ENCODE measurements around the gene MGAT2. TPM values are rescaled to one million over a fixed set of nuclear protein-coding genes. Genes with fewer than 3 reads are reported as not detected.
"Not testable (repeated sequence)": the region's sequence is repeated elsewhere in the genome, so short reads cannot be mapped to it uniquely, and the experiment has no call there.

The MGAT2 gene
- polyA plus RNA-seq, 3 donors = 6.7 to 8.5 (median 7.2) TPM

GRCh38 chr14:49641697-49642129 lies 21.1 kb downstream of the MGAT2 start:
- DNase-seq (ENCODE audit: low read depth in 3 of 3, low spot score in 2 of 3) = no peak

- DNase-seq (ENCODE audit: low read depth in 3 of 3, low spot score in 2 of 3) = no peak
Observed at GRCh38 chr14:49642163-49642562, 21.6 kb downstream of the MGAT2 start.

- no peak for DNase-seq (ENCODE audit: low read depth in 3 of 3, low spot score in 2 of 3)
Observed at GRCh38 chr14:49653508-49653907, 32.9 kb downstream of the MGAT2 start.

GRCh38 chr14:49654511-49654910 lies 33.9 kb downstream of the MGAT2 start:
- no peak for DNase-seq (ENCODE audit: low read depth in 3 of 3, low spot score in 2 of 3)

GRCh38 chr14:49657500-49657899 lies 36.9 kb downstream of the MGAT2 start:
- not testable (repeated sequence) for DNase-seq (ENCODE audit: low read depth in 3 of 3, low spot score in 2 of 3)

GRCh38 chr14:49659526-49660455 lies 39.2 kb downstream of the MGAT2 start:
- no peak for DNase-seq (ENCODE audit: low read depth in 3 of 3, low spot score in 2 of 3)

GRCh38 chr14:49670475-49670874 lies 49.9 kb downstream of the MGAT2 start:
- DNase-seq (ENCODE audit: low read depth in 3 of 3, low spot score in 2 of 3) = no peak

Other genes with a start within 250 kb of the MGAT2 start
- 1,000 to 10,000 TPM; 1,554 to 1,852 (median 1,615) TPM for gene RPS29, start 34.4 kb upstream of the MGAT2 start, polyA plus RNA-seq (ENCODE audit: insufficient read length in 3 of 3)
- gene LRR1, start 21.9 kb upstream of the MGAT2 start, polyA plus RNA-seq (ENCODE audit: insufficient read length in 3 of 3) = 10 to 100 TPM; 11.0 to 13.2 (median 12.1) TPM
- gene RPL36AL, start 173 bp upstream of the MGAT2 start, polyA plus RNA-seq (ENCODE audit: insufficient read length in 3 of 3) = 100 to 1,000 TPM; 200 to 245 (median 210) TPM
- gene DNAAF2, start 14.4 kb downstream of the MGAT2 start, polyA plus RNA-seq (ENCODE audit: insufficient read length in 3 of 3) = 10 to 100 TPM; 17.5 to 18.7 (median 18.0) TPM
- 10 to 100 TPM; 14.1 to 15.9 (median 14.9) TPM for gene POLE2, start 67.4 kb downstream of the MGAT2 start, polyA plus RNA-seq (ENCODE audit: insufficient read length in 3 of 3)
- 1 to 10 TPM; 4.7 to 6.5 (median 5.5) TPM for gene KLHDC1, start 72.3 kb downstream of the MGAT2 start, polyA plus RNA-seq (ENCODE audit: insufficient read length in 3 of 3)
- 100 to 1,000 TPM; 167 to 179 (median 168) TPM for gene KLHDC2, start 147.4 kb downstream of the MGAT2 start, polyA plus RNA-seq (ENCODE audit: insufficient read length in 3 of 3)
- gene NEMF, start 232.0 kb downstream of the MGAT2 start, polyA plus RNA-seq (ENCODE audit: insufficient read length in 3 of 3) = 100 to 1,000 TPM in 1 of 3 donors, 10 to 100 TPM in 2; 89.4 to 103 (median 97.9) TPM